Mucosa of descending colon (tissue), 3 donors: Measurements from ENCODE around the gene RAP1GAP. TPM values are rescaled to one million over a fixed set of nuclear protein-coding genes. Genes with fewer than 3 reads are reported as not detected.

ENCODE experiments used
- ATAC-seq: fragments of 200-7000 bp; cut with Tn5 transposase; one replicate; pipeline ENCODE4 v1.9.1; 2020; ENCODE audit warnings: mild to moderate bottlenecking, moderate library complexity
- DNase-seq, 3 donors: peaks; one replicate each; pipeline ENCODE4 v3.0.0-alpha.2; 2020
- H3K36me3 ChIP-seq: fragments of 200-600 bp; one replicate; pipeline ENCODE4 v1.8.0; 2021; ENCODE audit warnings: low read depth, mild to moderate bottlenecking
- H3K4me1 ChIP-seq: fragments of 200-600 bp; one replicate; pipeline ENCODE4 v1.8.0; 2021; ENCODE audit warnings: low read depth, mild to moderate bottlenecking
- H3K4me3 ChIP-seq: fragments of 200-600 bp; one replicate; pipeline ENCODE4 v1.8.0; 2021; ENCODE audit warnings: mild to moderate bottlenecking
- H3K9me3 ChIP-seq: fragments of 200-600 bp; one replicate; pipeline ENCODE4 v1.8.0; 2021; ENCODE audit warnings: mild to moderate bottlenecking
- CTCF ChIP-seq: fragments of 200-600 bp; IDR thresholded peaks from one replicate; pipeline ENCODE4 v1.8.0; 2022; ENCODE audit warnings: antibody characterized with exemption, mild to moderate bottlenecking
- intact Hi-C, 2 donors: fragments of 100-400 bp; cut with DNase I in 1 of 2; cut with micrococcal nuclease in 1 of 2; formaldehyde crosslinking; loops; one replicate each; pipeline versions ENCODE4 v1.11.0 to v1.11.1; 2022; cut with DNase I, micrococcal nuclease
- total RNA-seq, 3 donors: library from RNA; stranded (reverse); fragmentation: NEBNext Ultra II Directional in 2 of 3; extraction: Animal tissue kit (Norgen Biotek cat#: 25700) in 2 of 3; gene quantifications; one replicate each; pipeline versions ENCODE4 v1.2.1 to v1.2.4, GENCODE V29; 2021 to 2023
- donor health status: DM: no; HTN: no; CAD: no; lungs with moderate emphysema.
- donor health status: DM: no; HTN: no; CAD: no.
- donor health status: DM: no; HTN: yes; CAD: no.

RAP1GAP gene
- total RNA-seq, 3 donors from 2014 or later, result 15.7 to 59.6 (median 43.0) TPM

GRCh38 chr1:21649315-21649714, 19.8 kb downstream of the RAP1GAP start:
- Histone ChIP-seq H3K36me3 (no peaks in the 10 kb centered on the region), H3K4me3 (no peak overlapping the region), H3K4me1 (peaks cover 8% of the 10 kb centered on the region), H3K9me3 (no peaks in the 10 kb centered on the region)
- ATAC-seq, result no peak
- TF ChIP-seq CTCF, result no peak
- DNase-seq, result no peak
- intact Hi-C loops, result no loop called here

- Histone ChIP-seq H3K4me1 (peaks cover 8% of the 10 kb centered on the region), H3K9me3 (no peaks in the 10 kb centered on the region), H3K4me3 (no peak overlapping the region), H3K36me3 (no peaks in the 10 kb centered on the region)
- no peak for DNase-seq
- intact Hi-C loops, result no loop called here
- ATAC-seq, result no peak
- TF ChIP-seq CTCF, result no peak
These were observed 20.4 kb downstream of the RAP1GAP start for GRCh38 chr1:21648791-21649190.

GRCh38 chr1:21648352-21648730, 20.8 kb downstream of the RAP1GAP start:
- intact Hi-C loops, result no loop called here
- no peak for ATAC-seq

GRCh38 chr1:21647431-21648351, 21.5 kb downstream of the RAP1GAP start:
- intact Hi-C loops, result no loop called here
- no peak for TF ChIP-seq CTCF
- Histone ChIP-seq H3K4me1 (peaks cover 8% of the 10 kb centered on the region), H3K9me3 (no peaks in the 10 kb centered on the region), H3K36me3 (no peaks in the 10 kb centered on the region), H3K4me3 (no peak overlapping the region)
- DNase-seq (peak in 2 of 3 donors; percentile 74), ATAC-seq (peak; percentile 71)

More at GRCh38 chr1:21648352-21648730, 20.8 kb downstream of the RAP1GAP start:
- Histone ChIP-seq H3K36me3 (no peaks in the 10 kb centered on the region), H3K4me1 (peaks cover 8% of the 10 kb centered on the region), H3K9me3 (no peaks in the 10 kb centered on the region), H3K4me3 (no peak overlapping the region)
- DNase-seq, result no peak
- no peak for TF ChIP-seq CTCF

GRCh38 chr1:21645550-21645949, 23.6 kb downstream of the RAP1GAP start:
- Histone ChIP-seq H3K9me3 (no peaks in the 10 kb centered on the region), H3K4me3 (no peak overlapping the region), H3K36me3 (no peaks in the 10 kb centered on the region), H3K4me1 (no peaks in the 10 kb centered on the region)
- ATAC-seq, result no peak
- intact Hi-C loops, result no loop called here
- DNase-seq, result no peak
- no peak for TF ChIP-seq CTCF
